ENCODE results near the gene CREBRF.
A peak's percentile ranks its signal among the peaks of the same experiment; 100 is the strongest.
"Not testable (repeated sequence)": the region's sequence is repeated elsewhere in the genome, so short reads cannot be mapped to it uniquely, and the experiment has no call there.

Gene CREBRF

GRCh38 chr5:173099461-173099860 is 43.3 kb downstream of the CREBRF start:
- no peak for DNase-seq (ENCODE audit: low read depth in 2 of 2)
- TF ChIP-seq CTCF (IDR thresholded peaks at IDR 0.05; ENCODE audit: low read depth, low read length): no peak
- no peak overlapping the region for H3K4me3 ChIP-seq (replicated peaks in 1 of 2; ENCODE audit: low read depth in 2 of 2, low read length in 2 of 2)

GRCh38 chr5:173101245-173101644 is 45.1 kb downstream of the CREBRF start:
- no peak for TF ChIP-seq CTCF (IDR thresholded peaks at IDR 0.05; ENCODE audit: low read depth, low read length)
- H3K4me3 ChIP-seq (replicated peaks in 1 of 2; ENCODE audit: low read depth in 2 of 2, low read length in 2 of 2): no peak overlapping the region
- DNase-seq (ENCODE audit: low read depth in 2 of 2): no peak

- TF ChIP-seq CTCF (IDR thresholded peaks at IDR 0.05; ENCODE audit: low read depth, low read length): no peak
- DNase-seq (ENCODE audit: low read depth in 2 of 2): no peak
- H3K4me3 ChIP-seq (replicated peaks in 1 of 2; ENCODE audit: low read depth in 2 of 2, low read length in 2 of 2): no peak overlapping the region
Measured at GRCh38 chr5:173103411-173103810, 47.3 kb downstream of the CREBRF start.

- DNase-seq (ENCODE audit: low read depth in 2 of 2): no peak
Measured at GRCh38 chr5:173108914-173109313, 52.8 kb downstream of the CREBRF start.

GRCh38 chr5:173114536-173114935 is 58.4 kb downstream of the CREBRF start:
- peak in 1 of 2 donors; percentile 10 for DNase-seq (ENCODE audit: low read depth in 2 of 2)
- no peak for TF ChIP-seq CTCF (IDR thresholded peaks at IDR 0.05; ENCODE audit: low read depth, low read length)
- no peak overlapping the region for H3K4me3 ChIP-seq (replicated peaks in 1 of 2; ENCODE audit: low read depth in 2 of 2, low read length in 2 of 2)

More at GRCh38 chr5:173108914-173109313, 52.8 kb downstream of the CREBRF start:
- no peak for TF ChIP-seq CTCF (IDR thresholded peaks at IDR 0.05; ENCODE audit: low read depth, low read length)
- H3K4me3 ChIP-seq (replicated peaks in 1 of 2; ENCODE audit: low read depth in 2 of 2, low read length in 2 of 2): no peak overlapping the region

- TF ChIP-seq CTCF (IDR thresholded peaks at IDR 0.05; ENCODE audit: low read depth, low read length): no peak
- no peak for DNase-seq (ENCODE audit: low read depth in 2 of 2)
Measured at GRCh38 chr5:173119719-173120118, 63.6 kb downstream of the CREBRF start.

GRCh38 chr5:173123416-173123815 is 67.3 kb downstream of the CREBRF start:
- DNase-seq (ENCODE audit: low read depth in 2 of 2): peak; percentile 40 to 80
- TF ChIP-seq CTCF (IDR thresholded peaks at IDR 0.05; ENCODE audit: low read depth, low read length): no peak
- H3K4me3 ChIP-seq (replicated peaks in 1 of 2; ENCODE audit: low read depth in 2 of 2, low read length in 2 of 2): no peak overlapping the region

More at GRCh38 chr5:173119719-173120118, 63.6 kb downstream of the CREBRF start:
- H3K4me3 ChIP-seq (replicated peaks in 1 of 2; ENCODE audit: low read depth in 2 of 2, low read length in 2 of 2): no peak overlapping the region

- H3K4me3 ChIP-seq (replicated peaks in 1 of 2; ENCODE audit: low read depth in 2 of 2, low read length in 2 of 2); DNase-seq (ENCODE audit: low read depth in 2 of 2): not testable (repeated sequence)
Measured at GRCh38 chr5:173132166-173132565, 76.0 kb downstream of the CREBRF start.

All from cardiac fibroblast (primary cell).